ENCODE data around the gene TADA2B. TPM values are rescaled to one million over a fixed set of nuclear protein-coding genes. Genes with fewer than 3 reads are reported as not detected.

The TADA2B gene
- total and polyA plus RNA-seq, 2 experiments from 2014 or later: 3.6 to 11.4 TPM

DNA sequence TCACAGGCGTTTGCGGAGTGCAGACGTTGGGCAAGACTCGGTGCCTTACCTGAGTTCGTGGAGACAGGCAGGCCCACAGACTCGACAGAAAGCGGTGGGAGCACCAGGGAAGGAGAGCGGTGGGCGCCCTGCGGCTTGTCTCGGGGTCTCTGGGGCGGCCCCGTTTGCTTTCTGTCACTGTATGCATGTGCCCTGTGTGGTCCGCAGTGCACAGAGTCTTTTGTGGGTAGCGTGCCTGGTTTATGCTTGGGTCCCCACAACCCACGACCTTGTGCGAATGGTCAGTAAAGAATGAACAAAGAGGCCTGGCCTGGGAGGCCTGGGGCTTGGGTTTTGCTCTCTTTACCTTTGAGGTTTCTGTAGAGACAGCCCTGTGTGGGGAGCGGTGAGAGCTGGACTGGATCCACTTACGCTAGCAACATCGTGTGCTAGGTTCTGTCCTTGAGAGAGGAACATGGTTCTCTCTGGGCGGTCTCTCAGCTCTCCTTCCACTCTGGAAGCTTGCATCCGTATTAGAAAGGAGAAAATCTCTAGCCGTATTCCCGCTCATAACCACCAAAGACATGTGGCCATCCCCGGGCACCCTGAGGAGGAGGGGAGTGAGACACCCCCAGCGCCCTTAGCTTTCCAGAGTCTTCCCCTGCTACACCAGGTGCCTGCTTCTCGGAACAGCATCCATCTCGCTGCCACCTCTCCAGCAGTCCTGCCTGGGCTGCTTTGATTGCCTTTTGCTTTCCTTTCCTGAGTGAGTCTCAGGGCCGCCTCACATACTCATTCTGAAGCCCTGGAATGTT is 1.2 kb downstream of the TADA2B start:
- no peaks in the 10 kb centered on the region; the same call in 2 of the 3 replicates for H3K36me3 Mint-ChIP-seq (ENCODE audit: low read depth)
- H3K27ac Mint-ChIP-seq: no peak overlapping the region
- TF ChIP-seq, protein P1, sequence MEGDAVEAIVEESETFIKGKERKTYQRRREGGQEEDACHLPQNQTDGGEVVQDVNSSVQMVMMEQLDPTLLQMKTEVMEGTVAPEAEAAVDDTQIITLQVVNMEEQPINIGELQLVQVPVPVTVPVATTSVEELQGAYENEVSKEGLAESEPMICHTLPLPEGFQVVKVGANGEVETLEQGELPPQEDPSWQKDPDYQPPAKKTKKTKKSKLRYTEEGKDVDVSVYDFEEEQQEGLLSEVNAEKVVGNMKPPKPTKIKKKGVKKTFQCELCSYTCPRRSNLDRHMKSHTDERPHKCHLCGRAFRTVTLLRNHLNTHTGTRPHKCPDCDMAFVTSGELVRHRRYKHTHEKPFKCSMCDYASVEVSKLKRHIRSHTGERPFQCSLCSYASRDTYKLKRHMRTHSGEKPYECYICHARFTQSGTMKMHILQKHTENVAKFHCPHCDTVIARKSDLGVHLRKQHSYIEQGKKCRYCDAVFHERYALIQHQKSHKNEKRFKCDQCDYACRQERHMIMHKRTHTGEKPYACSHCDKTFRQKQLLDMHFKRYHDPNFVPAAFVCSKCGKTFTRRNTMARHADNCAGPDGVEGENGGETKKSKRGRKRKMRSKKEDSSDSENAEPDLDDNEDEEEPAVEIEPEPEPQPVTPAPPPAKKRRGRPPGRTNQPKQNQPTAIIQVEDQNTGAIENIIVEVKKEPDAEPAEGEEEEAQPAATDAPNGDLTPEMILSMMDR (conservative IDR thresholded peaks at IDR 0.05; ENCODE audit: low read depth in 2 of 2): no peak
- TF ChIP-seq CREB1 (CRISPR knock-in tag; IDR thresholded peaks at IDR 0.05; ENCODE audit: low read depth) (no peak), JUNB (IDR thresholded peaks at IDR 0.05; ENCODE audit: unreplicated experiment) (no peak), STAT1 (IDR thresholded peaks at IDR 0.05; ENCODE audit: unreplicated experiment) (no peak), EZH2phosphoT487 (IDR thresholded peaks at IDR 0.05; ENCODE audit: unreplicated experiment) (no peak), ZNF331 (CRISPR knock-in tag; IDR thresholded peaks at IDR 0.05; ENCODE audit: low read depth) (no peak), ZNF114 (CRISPR knock-in tag; IDR thresholded peaks at IDR 0.05) (no peak)
- TF ChIP-seq, protein P2, sequence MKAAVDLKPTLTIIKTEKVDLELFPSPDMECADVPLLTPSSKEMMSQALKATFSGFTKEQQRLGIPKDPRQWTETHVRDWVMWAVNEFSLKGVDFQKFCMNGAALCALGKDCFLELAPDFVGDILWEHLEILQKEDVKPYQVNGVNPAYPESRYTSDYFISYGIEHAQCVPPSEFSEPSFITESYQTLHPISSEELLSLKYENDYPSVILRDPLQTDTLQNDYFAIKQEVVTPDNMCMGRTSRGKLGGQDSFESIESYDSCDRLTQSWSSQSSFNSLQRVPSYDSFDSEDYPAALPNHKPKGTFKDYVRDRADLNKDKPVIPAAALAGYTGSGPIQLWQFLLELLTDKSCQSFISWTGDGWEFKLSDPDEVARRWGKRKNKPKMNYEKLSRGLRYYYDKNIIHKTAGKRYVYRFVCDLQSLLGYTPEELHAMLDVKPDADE (IDR thresholded peaks at IDR 0.05): no peak
- TF ChIP-seq, protein P3, sequence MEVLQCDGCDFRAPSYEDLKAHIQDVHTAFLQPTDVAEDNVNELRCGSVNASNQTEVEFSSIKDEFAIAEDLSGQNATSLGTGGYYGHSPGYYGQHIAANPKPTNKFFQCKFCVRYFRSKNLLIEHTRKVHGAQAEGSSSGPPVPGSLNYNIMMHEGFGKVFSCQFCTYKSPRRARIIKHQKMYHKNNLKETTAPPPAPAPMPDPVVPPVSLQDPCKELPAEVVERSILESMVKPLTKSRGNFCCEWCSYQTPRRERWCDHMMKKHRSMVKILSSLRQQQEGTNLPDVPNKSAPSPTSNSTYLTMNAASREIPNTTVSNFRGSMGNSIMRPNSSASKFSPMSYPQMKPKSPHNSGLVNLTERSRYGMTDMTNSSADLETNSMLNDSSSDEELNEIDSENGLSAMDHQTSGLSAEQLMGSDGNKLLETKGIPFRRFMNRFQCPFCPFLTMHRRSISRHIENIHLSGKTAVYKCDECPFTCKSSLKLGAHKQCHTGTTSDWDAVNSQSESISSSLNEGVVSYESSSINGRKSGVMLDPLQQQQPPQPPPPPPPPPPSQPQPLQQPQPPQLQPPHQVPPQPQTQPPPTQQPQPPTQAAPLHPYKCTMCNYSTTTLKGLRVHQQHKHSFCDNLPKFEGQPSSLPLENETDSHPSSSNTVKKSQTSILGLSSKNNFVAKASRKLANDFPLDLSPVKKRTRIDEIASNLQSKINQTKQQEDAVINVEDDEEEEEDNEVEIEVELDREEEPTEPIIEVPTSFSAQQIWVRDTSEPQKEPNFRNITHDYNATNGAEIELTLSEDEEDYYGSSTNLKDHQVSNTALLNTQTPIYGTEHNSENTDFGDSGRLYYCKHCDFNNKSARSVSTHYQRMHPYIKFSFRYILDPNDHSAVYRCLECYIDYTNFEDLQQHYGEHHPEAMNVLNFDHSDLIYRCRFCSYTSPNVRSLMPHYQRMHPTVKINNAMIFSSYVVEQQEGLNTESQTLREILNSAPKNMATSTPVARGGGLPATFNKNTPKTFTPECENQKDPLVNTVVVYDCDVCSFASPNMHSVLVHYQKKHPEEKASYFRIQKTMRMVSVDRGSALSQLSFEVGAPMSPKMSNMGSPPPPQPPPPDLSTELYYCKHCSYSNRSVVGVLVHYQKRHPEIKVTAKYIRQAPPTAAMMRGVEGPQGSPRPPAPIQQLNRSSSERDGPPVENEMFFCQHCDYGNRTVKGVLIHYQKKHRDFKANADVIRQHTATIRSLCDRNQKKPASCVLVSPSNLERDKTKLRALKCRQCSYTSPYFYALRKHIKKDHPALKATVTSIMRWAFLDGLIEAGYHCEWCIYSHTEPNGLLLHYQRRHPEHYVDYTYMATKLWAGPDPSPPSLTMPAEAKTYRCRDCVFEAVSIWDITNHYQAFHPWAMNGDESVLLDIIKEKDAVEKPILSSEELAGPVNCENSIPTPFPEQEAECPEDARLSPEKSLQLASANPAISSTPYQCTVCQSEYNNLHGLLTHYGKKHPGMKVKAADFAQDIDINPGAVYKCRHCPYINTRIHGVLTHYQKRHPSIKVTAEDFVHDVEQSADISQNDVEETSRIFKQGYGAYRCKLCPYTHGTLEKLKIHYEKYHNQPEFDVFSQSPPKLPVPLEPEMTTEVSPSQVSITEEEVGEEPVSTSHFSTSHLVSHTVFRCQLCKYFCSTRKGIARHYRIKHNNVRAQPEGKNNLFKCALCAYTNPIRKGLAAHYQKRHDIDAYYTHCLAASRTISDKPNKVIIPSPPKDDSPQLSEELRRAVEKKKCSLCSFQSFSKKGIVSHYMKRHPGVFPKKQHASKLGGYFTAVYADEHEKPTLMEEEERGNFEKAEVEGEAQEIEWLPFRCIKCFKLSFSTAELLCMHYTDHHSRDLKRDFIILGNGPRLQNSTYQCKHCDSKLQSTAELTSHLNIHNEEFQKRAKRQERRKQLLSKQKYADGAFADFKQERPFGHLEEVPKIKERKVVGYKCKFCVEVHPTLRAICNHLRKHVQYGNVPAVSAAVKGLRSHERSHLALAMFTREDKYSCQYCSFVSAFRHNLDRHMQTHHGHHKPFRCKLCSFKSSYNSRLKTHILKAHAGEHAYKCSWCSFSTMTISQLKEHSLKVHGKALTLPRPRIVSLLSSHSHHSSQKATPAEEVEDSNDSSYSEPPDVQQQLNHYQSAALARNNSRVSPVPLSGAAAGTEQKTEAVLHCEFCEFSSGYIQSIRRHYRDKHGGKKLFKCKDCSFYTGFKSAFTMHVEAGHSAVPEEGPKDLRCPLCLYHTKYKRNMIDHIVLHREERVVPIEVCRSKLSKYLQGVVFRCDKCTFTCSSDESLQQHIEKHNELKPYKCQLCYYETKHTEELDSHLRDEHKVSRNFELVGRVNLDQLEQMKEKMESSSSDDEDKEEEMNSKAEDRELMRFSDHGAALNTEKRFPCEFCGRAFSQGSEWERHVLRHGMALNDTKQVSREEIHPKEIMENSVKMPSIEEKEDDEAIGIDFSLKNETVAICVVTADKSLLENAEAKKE (CRISPR knock-in tag; IDR thresholded peaks at IDR 0.05): no peak
- Histone ChIP-seq H3K79me2 (replicated peaks; ENCODE audit: insufficient read depth) (peaks cover 53% of the 10 kb centered on the region), H3K4me2 (peak overlapping the region; percentile 93), H3K4me1 (ENCODE audit: insufficient read depth) (peaks cover 9% of the 10 kb centered on the region; the same call in 1 of the 2 replicates), H3K36me3 (ENCODE audit: insufficient read depth) (no peaks in the 10 kb centered on the region), H3K27me3 (ENCODE audit: insufficient read depth) (peaks cover 32% of the 10 kb centered on the region), H3K4me3 (peak overlapping the region; percentile 89), H3K9me2 (ENCODE audit: insufficient read depth) (no peaks in the 10 kb centered on the region), H3K27ac (ENCODE audit: low read depth) (no peak overlapping the region), H2AFZ (no peak overlapping the region), H3F3A (replicated peaks; ENCODE audit: low read depth) (0 out of 2 replicates have a peak, but pooled peaks cover 3% of the 10 kb centered on the region), H4K20me1 (replicated peaks; ENCODE audit: insufficient read depth) (peaks cover 40% of the 10 kb centered on the region)
- H3K4me3 Mint-ChIP-seq: peak overlapping the region; percentile 84
- H3K4me1 Mint-ChIP-seq: peaks cover 51% of the 10 kb centered on the region
- H3K27me3 Mint-ChIP-seq (ENCODE audit: insufficient read depth, low read depth, poor library complexity): peaks cover 32% of the 10 kb centered on the region
- DNase-seq (ENCODE audit: low spot score): no peak
- no peaks in the 10 kb centered on the region; the same call in 1 of the 3 replicates for H3K9me3 Mint-ChIP-seq
- no peak for ATAC-seq

All from GM23338 (cell line).